ENCODE data around the gene APOC3.
A peak's percentile ranks its signal among the peaks of the same experiment; 100 is the strongest.

Gene APOC3

GRCh38 chr11:116879800-116880625 lies 50.3 kb downstream of the APOC3 start:
- Histone ChIP-seq H3K27me3 (ENCODE audit: low read depth, low read length) (no peaks in the 10 kb centered on the region), H3K79me2 (ENCODE audit: low read length) (no peaks in the 10 kb centered on the region), H3K4me1 (ENCODE audit: low read length) (no peaks in the 10 kb centered on the region), H4K20me1 (ENCODE audit: insufficient read depth, low read length) (no peaks in the 10 kb centered on the region), H3K9ac (ENCODE audit: low read length) (no peak overlapping the region), H2AFZ (ENCODE audit: low read depth, low read length) (no peak overlapping the region), H3K36me3 (replicated peaks; ENCODE audit: low read depth, low read length) (peaks cover 1% of the 10 kb centered on the region), H3K27ac (ENCODE audit: low read length) (no peak overlapping the region), H3K4me2 (ENCODE audit: low read length) (no peak overlapping the region), H3K9me3 (ENCODE audit: insufficient read depth, low read length) (no peaks in the 10 kb centered on the region), H3K4me3 (ENCODE audit: low read length) (no peak overlapping the region)
- TF ChIP-seq, protein P1, sequence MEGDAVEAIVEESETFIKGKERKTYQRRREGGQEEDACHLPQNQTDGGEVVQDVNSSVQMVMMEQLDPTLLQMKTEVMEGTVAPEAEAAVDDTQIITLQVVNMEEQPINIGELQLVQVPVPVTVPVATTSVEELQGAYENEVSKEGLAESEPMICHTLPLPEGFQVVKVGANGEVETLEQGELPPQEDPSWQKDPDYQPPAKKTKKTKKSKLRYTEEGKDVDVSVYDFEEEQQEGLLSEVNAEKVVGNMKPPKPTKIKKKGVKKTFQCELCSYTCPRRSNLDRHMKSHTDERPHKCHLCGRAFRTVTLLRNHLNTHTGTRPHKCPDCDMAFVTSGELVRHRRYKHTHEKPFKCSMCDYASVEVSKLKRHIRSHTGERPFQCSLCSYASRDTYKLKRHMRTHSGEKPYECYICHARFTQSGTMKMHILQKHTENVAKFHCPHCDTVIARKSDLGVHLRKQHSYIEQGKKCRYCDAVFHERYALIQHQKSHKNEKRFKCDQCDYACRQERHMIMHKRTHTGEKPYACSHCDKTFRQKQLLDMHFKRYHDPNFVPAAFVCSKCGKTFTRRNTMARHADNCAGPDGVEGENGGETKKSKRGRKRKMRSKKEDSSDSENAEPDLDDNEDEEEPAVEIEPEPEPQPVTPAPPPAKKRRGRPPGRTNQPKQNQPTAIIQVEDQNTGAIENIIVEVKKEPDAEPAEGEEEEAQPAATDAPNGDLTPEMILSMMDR (IDR thresholded peaks at IDR 0.05; ENCODE audit: low read depth, low read length), result peak; percentile 87
- no peak for TF ChIP-seq EZH2phosphoT487 (IDR thresholded peaks at IDR 0.05; ENCODE audit: low read depth)

DNA sequence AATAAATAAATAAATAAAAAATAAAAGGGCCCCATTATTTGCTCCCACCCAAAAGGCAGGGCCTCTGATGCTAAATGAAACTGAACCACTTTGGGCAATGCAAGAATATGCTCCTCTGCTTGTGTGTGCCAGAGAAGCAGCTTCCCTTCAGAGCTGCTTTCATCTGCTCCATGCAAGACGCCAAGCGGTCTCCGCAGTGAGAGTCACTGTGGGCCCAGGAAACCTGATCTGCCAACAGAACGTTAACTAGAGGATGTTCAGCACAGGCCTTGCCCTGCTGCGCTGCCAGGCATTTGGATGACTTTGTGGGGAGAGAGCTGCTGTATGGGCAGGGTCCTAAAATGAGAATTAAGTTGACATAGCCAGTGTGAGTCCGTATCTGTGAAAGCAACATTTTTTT lies 51.4 kb downstream of the APOC3 start:
- Histone ChIP-seq H4K20me1 (ENCODE audit: insufficient read depth, low read length) (no peaks in the 10 kb centered on the region), H3K4me1 (ENCODE audit: low read length) (no peaks in the 10 kb centered on the region), H3K27me3 (ENCODE audit: low read depth, low read length) (no peaks in the 10 kb centered on the region), H3K27ac (ENCODE audit: low read length) (no peak overlapping the region), H3K4me2 (ENCODE audit: low read length) (no peak overlapping the region), H3K79me2 (ENCODE audit: low read length) (no peaks in the 10 kb centered on the region), H3K36me3 (replicated peaks; ENCODE audit: low read depth, low read length) (no peaks in the 10 kb centered on the region), H2AFZ (ENCODE audit: low read depth, low read length) (no peak overlapping the region), H3K9ac (ENCODE audit: low read length) (no peak overlapping the region), H3K9me3 (ENCODE audit: insufficient read depth, low read length) (no peaks in the 10 kb centered on the region), H3K4me3 (ENCODE audit: low read length) (no peak overlapping the region)
- TF ChIP-seq EZH2phosphoT487 (IDR thresholded peaks at IDR 0.05; ENCODE audit: low read depth), result no peak
- TF ChIP-seq, protein P1 (IDR thresholded peaks at IDR 0.05; ENCODE audit: low read depth, low read length), result no peak

- no peak overlapping the region for H3K9ac ChIP-seq (ENCODE audit: low read length)
- no peaks in the 10 kb centered on the region for H3K4me1 ChIP-seq (ENCODE audit: low read length)
- no peak overlapping the region for H2AFZ ChIP-seq (ENCODE audit: low read depth, low read length)
- H3K27me3 ChIP-seq (ENCODE audit: low read depth, low read length), result no peaks in the 10 kb centered on the region
- H3K4me2 ChIP-seq (ENCODE audit: low read length), result no peak overlapping the region
- no peaks in the 10 kb centered on the region for H3K36me3 ChIP-seq (replicated peaks; ENCODE audit: low read depth, low read length)
- H3K79me2 ChIP-seq (ENCODE audit: low read length), result no peaks in the 10 kb centered on the region
- no peaks in the 10 kb centered on the region for H3K9me3 ChIP-seq (ENCODE audit: insufficient read depth, low read length)
- no peak overlapping the region for H3K4me3 ChIP-seq (ENCODE audit: low read length)
- H3K27ac ChIP-seq (ENCODE audit: low read length), result no peak overlapping the region
- TF ChIP-seq EZH2phosphoT487 (IDR thresholded peaks at IDR 0.05; ENCODE audit: low read depth), result no peak
- no peaks in the 10 kb centered on the region for H4K20me1 ChIP-seq (ENCODE audit: insufficient read depth, low read length)
These were observed 52.7 kb downstream of the APOC3 start for GRCh38 chr11:116882386-116882785.
